GM21423 (cell line): Measurements from ENCODE around the gene LDLRAD4.

ENCODE experiments used
- ATAC-seq: cut with Tn5 transposase; IDR thresholded peaks from one replicate; pipeline ENCODE4 v1.9.1; 2021; ENCODE audit warnings: mild to moderate bottlenecking, moderate library complexity; ENCODE audit not compliant: unreplicated experiment

LDLRAD4 gene

DNA sequence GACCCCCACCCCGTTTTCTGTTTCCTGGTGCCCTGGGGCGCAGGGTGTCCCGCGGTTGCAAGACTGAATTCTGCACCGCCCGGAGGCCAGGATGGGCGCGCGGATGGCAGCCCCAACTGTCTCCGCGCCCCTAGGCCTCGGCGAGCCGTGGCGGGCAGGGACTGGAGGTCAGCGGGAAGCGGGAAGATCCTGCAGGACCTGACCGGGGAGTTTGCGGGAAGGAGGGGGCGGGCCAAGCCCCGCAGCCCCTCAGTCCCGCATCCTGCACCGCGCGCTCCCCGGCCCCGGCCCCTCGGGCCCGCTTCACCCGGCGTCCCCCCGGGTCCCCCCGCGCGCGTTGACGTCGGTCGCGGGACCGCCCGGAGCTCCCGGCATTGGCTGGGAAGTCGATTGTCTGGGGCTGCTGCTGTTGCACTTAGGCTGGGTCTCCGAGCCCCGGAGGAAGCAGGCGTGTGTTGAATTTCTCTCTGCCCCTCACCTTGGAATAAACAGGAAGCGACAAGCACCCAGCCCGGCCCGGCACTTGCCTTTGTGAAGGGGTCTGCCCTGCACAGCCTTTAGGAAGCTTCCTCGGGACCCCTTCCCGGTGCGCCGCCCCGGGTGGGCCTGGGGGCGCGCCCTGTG, at the start of gene LDLRAD4:
TSS of gene LDLRAD4 (plus strand) at position 393 of the 624 bp plus-strand sequence.
- ATAC-seq: no peak

- ATAC-seq: no peak
Measured at GRCh38 chr18:13173578-13174145, 44.9 kb upstream of the LDLRAD4 start.

- ATAC-seq: no peak
Measured at GRCh38 chr18:13175266-13175665, 43.3 kb upstream of the LDLRAD4 start.

GRCh38 chr18:13175754-13176210, 42.8 kb upstream of the LDLRAD4 start:
- no peak for ATAC-seq

DNA sequence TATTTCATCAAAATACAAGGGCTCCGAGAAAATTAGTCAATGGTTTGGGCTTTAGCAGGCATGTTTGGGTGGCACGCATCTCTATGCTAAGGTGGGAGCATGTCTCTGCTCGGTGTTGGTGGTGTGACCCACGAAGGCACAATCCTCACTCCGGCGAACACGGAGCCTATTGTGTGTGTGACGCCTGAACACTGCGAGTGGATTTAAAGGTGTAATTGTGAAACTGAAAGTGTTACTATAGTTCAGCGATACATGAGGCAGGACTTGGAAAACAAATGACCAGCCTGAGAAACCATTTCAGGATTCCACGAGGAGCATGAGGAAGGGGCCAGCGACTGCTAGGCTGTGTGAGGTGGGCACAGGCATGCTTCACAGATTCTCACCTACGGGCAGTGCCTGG, 41.7 kb upstream of the LDLRAD4 start:
- ATAC-seq: no peak

DNA sequence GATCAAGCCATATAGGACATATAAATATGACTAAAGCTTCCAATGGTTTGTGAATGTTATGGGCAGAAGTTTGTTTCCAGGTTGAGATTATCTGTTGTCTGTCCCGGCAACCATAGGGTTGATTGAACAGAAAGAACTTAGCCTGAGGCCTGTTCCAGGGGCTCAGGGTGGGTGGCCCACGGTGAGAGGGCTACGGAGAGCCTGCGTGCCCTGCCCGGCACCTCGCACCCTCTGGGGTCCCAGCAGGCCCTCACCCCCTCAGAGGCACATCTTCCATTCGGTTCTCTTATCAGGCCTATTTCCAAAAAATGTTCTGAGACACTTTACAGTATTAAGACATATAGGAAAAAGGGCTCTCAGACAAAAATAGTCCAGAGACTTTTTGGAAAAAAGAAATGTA, 40.4 kb upstream of the LDLRAD4 start:
- no peak for ATAC-seq

- ATAC-seq: no peak
Measured at GRCh38 chr18:13178976-13179375, 39.6 kb upstream of the LDLRAD4 start.

- ATAC-seq: no peak
Measured at GRCh38 chr18:13179566-13180113, 38.9 kb upstream of the LDLRAD4 start.

GRCh38 chr18:13180614-13181375, 37.8 kb upstream of the LDLRAD4 start:
- no peak for ATAC-seq

- ATAC-seq: no peak
Measured at GRCh38 chr18:13181765-13182164, 36.8 kb upstream of the LDLRAD4 start.

DNA sequence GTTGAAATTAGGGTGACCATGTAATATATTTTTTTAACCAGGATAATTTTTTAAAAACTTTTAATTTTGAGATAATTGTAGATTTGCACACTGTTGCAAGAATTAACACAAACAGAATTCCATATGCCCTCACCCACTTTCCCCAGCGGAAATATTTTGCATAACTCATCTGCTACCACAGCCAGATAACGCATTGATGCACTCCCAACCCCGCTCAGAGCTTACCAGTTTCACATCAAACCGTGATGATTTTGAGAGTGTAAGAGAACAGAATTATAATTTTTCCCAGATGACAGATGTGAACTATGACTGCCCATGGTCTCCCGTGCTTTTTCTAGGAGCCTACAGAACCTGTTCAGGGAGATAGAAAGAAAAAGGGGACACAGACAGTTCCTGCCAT, 35.2 kb upstream of the LDLRAD4 start:
- ATAC-seq: no peak

- ATAC-seq: no peak
Measured at GRCh38 chr18:13183790-13184189, 34.8 kb upstream of the LDLRAD4 start.

DNA sequence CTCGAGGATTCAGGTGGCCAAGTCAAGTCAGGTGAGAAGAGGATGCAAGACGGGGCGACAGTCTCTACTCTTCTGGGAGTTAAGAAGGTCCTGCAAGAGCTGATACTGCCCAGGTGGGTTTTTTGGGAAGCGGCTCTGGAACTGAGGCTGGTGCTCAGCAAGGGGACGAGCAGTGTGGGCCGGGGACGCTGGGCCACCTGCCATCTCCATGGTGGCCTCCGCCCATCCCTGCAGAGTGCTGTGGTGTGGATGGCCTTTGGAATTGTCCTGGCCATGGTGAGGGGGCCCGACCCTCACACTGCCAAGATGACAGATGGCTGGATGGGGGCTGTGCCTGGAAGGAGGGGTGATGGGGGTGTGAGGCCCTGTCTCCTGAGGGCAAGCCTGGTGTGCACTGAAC, 34.2 kb upstream of the LDLRAD4 start:
- no peak for ATAC-seq

DNA sequence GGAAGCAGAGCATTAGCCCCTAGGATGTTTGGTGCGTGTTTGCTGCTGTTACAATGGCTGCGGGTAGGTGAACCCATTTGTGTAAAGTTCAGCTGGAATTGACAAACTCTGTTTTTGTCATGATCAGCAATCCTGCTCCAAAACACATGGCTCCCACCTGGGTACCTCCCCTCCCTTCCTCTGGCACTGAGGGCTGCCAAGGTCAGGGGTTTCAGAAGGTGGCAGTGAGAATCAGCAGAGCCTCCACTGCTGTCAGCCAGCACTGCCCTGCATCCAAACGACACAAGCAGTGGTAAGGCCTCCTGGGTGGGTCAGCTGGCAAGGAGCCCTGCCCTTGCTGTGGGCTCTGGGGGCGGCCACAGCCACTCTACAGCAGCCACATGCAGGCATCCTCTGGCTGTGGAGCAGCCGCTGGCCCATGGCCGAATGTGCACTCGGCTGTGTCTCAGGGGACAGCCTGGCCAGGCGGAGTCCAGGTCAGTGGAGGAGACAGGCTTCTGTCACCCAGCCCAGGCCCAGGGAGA, 32.8 kb upstream of the LDLRAD4 start:
- no peak for ATAC-seq

DNA sequence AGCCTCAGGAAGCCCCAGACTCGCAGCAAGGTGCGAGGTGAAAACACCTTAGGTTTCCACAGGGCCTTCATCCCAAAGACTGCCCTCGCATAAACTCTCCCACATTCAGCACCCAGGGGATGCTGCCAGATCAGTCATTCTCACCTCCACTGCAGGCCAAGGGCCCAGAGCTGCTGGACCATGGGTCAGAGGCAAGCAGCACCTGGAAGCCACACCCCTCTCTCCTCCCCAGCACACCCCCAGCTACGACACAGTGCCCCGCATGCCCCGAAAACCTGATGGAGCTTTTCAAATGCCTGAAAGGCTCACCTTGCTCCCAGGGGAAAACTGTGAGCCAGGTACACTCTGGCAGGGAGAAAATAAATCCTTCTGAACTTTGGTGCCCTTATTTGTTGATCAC, 31.9 kb upstream of the LDLRAD4 start:
- no peak for ATAC-seq

DNA sequence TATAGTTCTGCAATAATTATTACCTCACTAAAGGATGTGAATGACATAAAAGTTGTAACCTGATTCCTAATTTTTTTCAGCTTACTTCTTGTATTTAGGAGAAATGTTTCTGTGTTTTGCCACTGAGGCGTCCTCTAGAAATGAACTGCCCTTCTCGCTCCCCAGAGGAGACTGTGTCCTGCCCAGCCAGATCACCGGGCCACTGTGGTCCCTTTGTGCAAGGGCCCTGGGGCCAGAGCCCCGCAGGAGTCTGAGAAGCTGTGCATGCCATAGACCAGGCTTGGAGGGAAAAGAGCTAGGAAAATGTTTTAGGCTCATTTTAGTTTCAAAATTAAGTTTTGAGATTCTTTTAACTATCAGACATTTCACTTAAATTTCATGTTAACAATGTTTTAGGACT, 31.1 kb upstream of the LDLRAD4 start:
- ATAC-seq: no peak

- ATAC-seq: no peak
Measured at GRCh38 chr18:13191031-13191430, 27.5 kb upstream of the LDLRAD4 start.

GRCh38 chr18:13191779-13192178, 26.8 kb upstream of the LDLRAD4 start:
- no peak for ATAC-seq

- no peak for ATAC-seq
Measured at GRCh38 chr18:13192970-13193369, 25.6 kb upstream of the LDLRAD4 start.

GRCh38 chr18:13194239-13194638, 24.3 kb upstream of the LDLRAD4 start:
- no peak for ATAC-seq

DNA sequence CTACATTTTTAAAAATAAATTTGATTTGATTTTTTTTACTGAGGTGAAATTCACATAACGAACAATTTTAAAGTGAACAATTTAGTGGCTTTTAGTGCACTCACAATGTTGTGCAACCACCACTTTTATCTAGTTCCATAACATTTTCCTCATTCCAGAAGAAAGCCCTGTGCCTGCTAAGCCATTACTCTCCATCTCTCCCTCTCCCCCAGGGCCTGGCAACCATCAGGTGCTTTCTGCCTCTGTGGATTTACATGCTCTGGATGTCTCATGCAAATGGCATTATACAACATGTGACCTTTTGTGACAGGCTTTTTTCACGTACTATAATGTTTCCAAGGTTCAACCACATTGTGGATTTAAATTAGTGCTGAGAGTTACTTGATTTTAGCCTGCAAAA, 19.9 kb upstream of the LDLRAD4 start:
- no peak for ATAC-seq

DNA sequence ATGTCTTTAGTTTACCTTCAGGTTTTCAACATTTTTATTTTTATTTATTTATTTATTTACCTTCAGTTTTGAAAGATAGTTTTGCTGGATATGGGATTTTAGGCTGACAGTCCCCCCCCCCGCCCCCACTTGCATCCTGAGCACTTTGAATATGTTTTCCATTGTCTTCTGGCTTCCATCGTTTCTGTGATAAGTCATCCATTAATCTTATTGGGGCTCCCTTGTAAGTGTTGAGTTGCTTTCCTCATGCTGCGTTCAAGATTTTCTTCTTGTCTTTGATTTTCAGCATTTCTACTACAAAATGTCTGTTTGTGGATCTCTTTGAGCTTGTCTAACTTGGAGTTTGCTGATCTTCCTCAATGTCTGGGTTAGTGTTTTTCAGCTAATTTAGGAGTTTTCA, 19.4 kb upstream of the LDLRAD4 start:
- ATAC-seq: no peak
